ENCODE results near the gene BDP1.

DNA sequence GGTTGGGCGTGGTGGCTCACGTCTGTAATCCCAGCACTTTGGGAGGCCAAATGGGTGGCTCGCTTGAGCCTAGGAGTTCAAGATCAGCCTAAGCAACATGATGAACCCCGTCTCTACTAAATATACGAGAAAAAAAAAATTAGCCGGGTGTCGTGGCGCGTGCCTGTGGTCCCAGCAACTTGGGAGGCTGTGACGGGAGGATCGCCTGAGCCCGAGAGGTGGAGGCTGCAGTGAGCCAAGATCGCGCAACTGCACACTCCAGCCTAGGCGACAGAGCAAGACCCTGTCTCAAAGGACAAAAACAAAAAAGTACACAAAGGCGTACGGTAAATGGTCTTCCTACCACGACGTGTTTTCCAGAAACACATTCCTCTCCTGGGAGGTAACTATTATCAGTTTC lies 538 bp upstream of the BDP1 start:
- TF ChIP-seq GATA3 (IDR thresholded peaks at IDR 0.05; ENCODE audit: low read depth, low read length) (no peak), GATA2 (IDR thresholded peaks at IDR 0.05; ENCODE audit: low read depth, low read length) (no peak)

All from SH-SY5Y (cell line).